ENCODE measurements around the gene RSPO3. TPM values are rescaled to one million over a fixed set of nuclear protein-coding genes. Genes with fewer than 3 reads are reported as not detected.

The RSPO3 gene
- total and polyA plus RNA-seq, 11 donors = 0.15 to 2.1 (median 0.37) TPM; not detected in 1

DNA sequence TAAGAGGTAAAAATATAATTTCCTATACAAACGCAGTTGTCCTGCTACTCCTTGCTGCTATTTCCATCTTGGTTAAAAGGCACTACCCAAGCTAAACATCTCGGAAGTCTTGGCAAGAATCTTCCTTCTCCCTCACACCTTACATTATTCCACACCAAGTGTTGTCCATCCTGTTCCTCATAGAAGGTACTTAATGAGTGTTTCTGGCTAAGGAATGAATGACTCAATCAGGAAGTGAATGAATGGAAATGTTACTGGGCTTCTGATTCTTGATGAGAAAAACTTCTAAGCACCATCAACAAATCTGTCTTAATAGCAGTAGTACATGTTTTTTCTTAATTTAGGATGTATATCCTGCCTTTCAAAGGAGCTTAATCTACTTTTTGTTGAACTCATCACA is 40.6 kb upstream of the RSPO3 start:
- DNase-seq = no peak
- H3K27me3 ChIP-seq = no peaks in the 10 kb centered on the region
- no peak for TF ChIP-seq POLR2A (IDR thresholded peaks at IDR 0.05)
- TF ChIP-seq, protein P1, sequence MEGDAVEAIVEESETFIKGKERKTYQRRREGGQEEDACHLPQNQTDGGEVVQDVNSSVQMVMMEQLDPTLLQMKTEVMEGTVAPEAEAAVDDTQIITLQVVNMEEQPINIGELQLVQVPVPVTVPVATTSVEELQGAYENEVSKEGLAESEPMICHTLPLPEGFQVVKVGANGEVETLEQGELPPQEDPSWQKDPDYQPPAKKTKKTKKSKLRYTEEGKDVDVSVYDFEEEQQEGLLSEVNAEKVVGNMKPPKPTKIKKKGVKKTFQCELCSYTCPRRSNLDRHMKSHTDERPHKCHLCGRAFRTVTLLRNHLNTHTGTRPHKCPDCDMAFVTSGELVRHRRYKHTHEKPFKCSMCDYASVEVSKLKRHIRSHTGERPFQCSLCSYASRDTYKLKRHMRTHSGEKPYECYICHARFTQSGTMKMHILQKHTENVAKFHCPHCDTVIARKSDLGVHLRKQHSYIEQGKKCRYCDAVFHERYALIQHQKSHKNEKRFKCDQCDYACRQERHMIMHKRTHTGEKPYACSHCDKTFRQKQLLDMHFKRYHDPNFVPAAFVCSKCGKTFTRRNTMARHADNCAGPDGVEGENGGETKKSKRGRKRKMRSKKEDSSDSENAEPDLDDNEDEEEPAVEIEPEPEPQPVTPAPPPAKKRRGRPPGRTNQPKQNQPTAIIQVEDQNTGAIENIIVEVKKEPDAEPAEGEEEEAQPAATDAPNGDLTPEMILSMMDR (IDR thresholded peaks at IDR 0.05) = no peak
- no peaks in the 10 kb centered on the region for H3K9me3 ChIP-seq
- no peaks in the 10 kb centered on the region for H3K36me3 ChIP-seq
- no peak for ATAC-seq
- intact Hi-C loops (cut with DNase I) = no loop called here
- no peak overlapping the region for H3K4me3 ChIP-seq
- peaks cover 0 to 4% (median 0%) of the 10 kb centered on the region in 12 donors for H3K4me1 ChIP-seq
- WGBS, 4 donors = 59 to 81% (median 73%) methylated on average over 2 of the region's 2 CpGs
- no peak overlapping the region for H3K27ac ChIP-seq

DNA sequence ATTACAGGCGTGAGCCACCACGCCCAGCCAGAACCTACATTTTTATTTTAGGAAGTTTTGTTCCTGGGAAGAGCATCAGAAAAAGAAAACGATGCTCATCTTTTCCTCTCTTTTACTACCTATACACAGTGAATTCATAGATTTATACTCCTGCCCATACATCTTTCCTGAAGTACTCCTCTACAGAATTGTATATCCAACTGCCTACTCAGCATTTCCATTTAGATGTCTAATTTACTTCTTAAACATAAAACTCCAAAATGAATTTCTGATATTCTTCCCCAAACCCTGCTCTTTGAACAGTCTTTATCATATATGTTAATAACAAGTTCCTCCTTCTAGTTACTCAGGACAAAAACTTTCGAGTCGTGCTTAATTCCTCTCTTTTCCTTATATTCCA is 39.8 kb upstream of the RSPO3 start:
- intact Hi-C loops (cut with DNase I) = no loop called here

DNA sequence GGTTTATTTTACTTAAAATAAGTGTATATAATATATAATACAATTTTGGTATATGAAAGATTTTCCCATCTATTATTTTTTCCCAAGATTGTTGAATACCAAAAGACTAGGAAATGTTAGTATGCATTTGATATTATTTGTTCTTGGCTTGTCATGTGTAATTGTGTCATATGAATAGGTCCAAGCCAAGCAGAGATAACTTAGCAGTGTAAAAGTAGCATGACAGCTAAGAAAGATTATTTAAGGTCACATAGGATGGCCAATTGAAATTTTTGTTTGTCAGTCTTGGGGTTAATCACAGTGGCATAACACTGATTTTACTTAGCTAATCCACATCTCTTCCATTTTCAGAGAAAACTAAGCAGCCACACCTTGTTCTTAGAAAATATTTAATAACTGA is 38.8 kb upstream of the RSPO3 start:
- peak in 2 of 4 donors; percentile 31 to 58 for ATAC-seq
- no peaks in the 10 kb centered on the region for H3K36me3 ChIP-seq
- intact Hi-C loops (cut with DNase I) = no loop called here

More for the DNA sequence above, 39.8 kb upstream of the RSPO3 start:
- H3K36me3 ChIP-seq = no peaks in the 10 kb centered on the region
- H3K27ac ChIP-seq = no peak overlapping the region
- 92 to 94% (median 94%) methylated on average over 5 of the region's 5 CpGs for WGBS, 4 donors
- H3K9me3 ChIP-seq = no peaks in the 10 kb centered on the region
- peaks cover 0 to 4% (median 0%) of the 10 kb centered on the region in 12 donors for H3K4me1 ChIP-seq
- no peak for DNase-seq
- no peak overlapping the region for H3K4me3 ChIP-seq
- ATAC-seq = no peak
- H3K27me3 ChIP-seq = no peaks in the 10 kb centered on the region
- TF ChIP-seq, protein P1 (IDR thresholded peaks at IDR 0.05) = no peak
- TF ChIP-seq POLR2A (IDR thresholded peaks at IDR 0.05) = no peak

DNA sequence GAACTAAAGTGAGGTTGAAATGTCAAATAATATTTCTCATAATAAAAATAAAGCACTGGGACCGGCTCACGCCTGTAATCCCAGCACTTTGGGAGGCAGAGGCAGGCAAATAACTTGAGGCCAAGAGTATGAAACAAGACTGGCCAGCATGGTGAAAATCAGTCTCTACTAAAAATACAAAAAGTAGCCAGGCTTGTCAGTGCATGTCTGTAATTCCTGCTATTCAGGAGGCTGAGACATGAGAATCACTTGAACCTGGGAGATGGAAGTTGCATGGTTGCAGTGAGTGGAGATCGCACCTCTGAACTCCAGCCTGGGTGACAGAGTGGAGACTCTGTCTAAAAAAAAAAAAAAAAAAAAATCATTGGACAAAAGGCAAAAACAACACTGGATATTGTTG is 38.4 kb upstream of the RSPO3 start:
- 67 to 89% (median 84%) methylated on average over 3 of the region's 3 CpGs for WGBS, 4 donors
- ATAC-seq (no peak), DNase-seq (no peak)
- peaks cover 0 to 4% (median 0%) of the 10 kb centered on the region in 12 donors for H3K4me1 ChIP-seq
- intact Hi-C loops (cut with DNase I) = no loop called here
- TF ChIP-seq, protein P1 (IDR thresholded peaks at IDR 0.05) = no peak
- TF ChIP-seq POLR2A (IDR thresholded peaks at IDR 0.05) = no peak
- H3K27ac ChIP-seq = no peak overlapping the region
- no peak overlapping the region for H3K4me3 ChIP-seq
- H3K9me3 ChIP-seq = no peaks in the 10 kb centered on the region
- no peaks in the 10 kb centered on the region for H3K27me3 ChIP-seq
- H3K36me3 ChIP-seq = no peaks in the 10 kb centered on the region

More for the DNA sequence above, 38.8 kb upstream of the RSPO3 start:
- H3K4me1 ChIP-seq = peaks cover 0 to 4% (median 0%) of the 10 kb centered on the region in 12 donors
- H3K27me3 ChIP-seq = no peaks in the 10 kb centered on the region
- no peak overlapping the region for H3K27ac ChIP-seq
- TF ChIP-seq POLR2A (IDR thresholded peaks at IDR 0.05) = no peak
- TF ChIP-seq, protein P1 (IDR thresholded peaks at IDR 0.05) = no peak
- H3K4me3 ChIP-seq = no peak overlapping the region
- no peaks in the 10 kb centered on the region for H3K9me3 ChIP-seq
- no peak for DNase-seq
